Subcutaneous abdominal adipose tissue (tissue), 5 donors: ENCODE data around the gene GALNT12.

Source experiments
- H3K27ac ChIP-seq: one replicate; pipeline ENCODE4 v1.7.0; 2013; ENCODE audit warnings: low read depth, mild to moderate bottlenecking, inconsistent platforms, low read length, moderate library complexity
- H3K27me3 ChIP-seq, 5 donors: one replicate each; pipeline ENCODE4 v1.7.0; 2013; ENCODE audit warnings: low read length in 5 of 5, inconsistent platforms in 1 of 5; ENCODE audit not compliant: control insufficient read depth in 5 of 5, insufficient read depth in 4 of 5
- H3K36me3 ChIP-seq, 5 donors: one replicate each; pipeline ENCODE4 v1.7.0; 2013; ENCODE audit warnings: low read length in 5 of 5; ENCODE audit not compliant: control insufficient read depth in 5 of 5, insufficient read depth in 5 of 5
- H3K4me1 ChIP-seq, 5 donors: one replicate each; pipeline ENCODE4 v1.7.0; 2013; ENCODE audit warnings: low read length in 5 of 5, mild to moderate bottlenecking in 3 of 5, moderate library complexity in 1 of 5; ENCODE audit not compliant: control insufficient read depth in 5 of 5, insufficient read depth in 5 of 5
- H3K4me3 ChIP-seq, 5 donors: one replicate each; pipeline ENCODE4 v1.7.0; 2013; ENCODE audit warnings: low read length in 5 of 5, low read depth in 1 of 5
- H3K9ac ChIP-seq, 5 donors: one replicate each; pipeline ENCODE4 v1.7.0; 2013; ENCODE audit warnings: low read length in 5 of 5, mild to moderate bottlenecking in 4 of 5, moderate library complexity in 3 of 5
- H3K9me3 ChIP-seq, 5 donors: one replicate each; pipeline ENCODE4 v1.7.0; 2013; ENCODE audit warnings: low read length in 5 of 5; ENCODE audit not compliant: control insufficient read depth in 5 of 5
- donor health status: healthy.
- donor health status: healthy.
- donor health status: healthy.
- donor health status: healthy.
- donor health status: healthy.

Gene GALNT12

DNA sequence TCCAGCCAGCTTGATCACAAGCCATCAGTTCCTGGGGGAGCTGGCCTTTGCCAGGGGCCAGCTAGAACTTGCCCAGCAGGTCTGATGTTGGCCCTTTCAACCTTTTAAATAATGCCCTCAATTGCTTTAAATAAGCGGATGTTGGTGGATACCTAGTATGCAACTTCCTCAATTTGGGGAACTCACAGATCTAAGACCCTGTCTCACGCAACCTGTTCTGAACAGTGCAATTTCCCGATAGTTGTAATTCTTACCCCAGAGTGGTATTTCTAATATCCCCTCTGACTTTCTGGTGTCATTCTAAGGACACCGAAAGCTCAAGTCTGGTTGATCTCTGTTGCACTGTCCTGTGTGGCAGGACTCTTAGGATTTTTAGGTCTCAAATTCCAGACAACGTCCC, 23.1 kb downstream of the GALNT12 start:
- no peak overlapping the region for H3K9ac ChIP-seq
- H3K27ac ChIP-seq, result no peak overlapping the region
- H3K4me3 ChIP-seq, result no peak overlapping the region
- H3K9me3 ChIP-seq, result no peaks in the 10 kb centered on the region
- peaks cover 0 to 3% (median 0%) of the 10 kb centered on the region in 5 donors for H3K36me3 ChIP-seq
- H3K4me1 ChIP-seq, result peaks cover 2 to 6% (median 5%) of the 10 kb centered on the region in 5 donors
- H3K27me3 ChIP-seq, result no peaks in the 10 kb centered on the region

DNA sequence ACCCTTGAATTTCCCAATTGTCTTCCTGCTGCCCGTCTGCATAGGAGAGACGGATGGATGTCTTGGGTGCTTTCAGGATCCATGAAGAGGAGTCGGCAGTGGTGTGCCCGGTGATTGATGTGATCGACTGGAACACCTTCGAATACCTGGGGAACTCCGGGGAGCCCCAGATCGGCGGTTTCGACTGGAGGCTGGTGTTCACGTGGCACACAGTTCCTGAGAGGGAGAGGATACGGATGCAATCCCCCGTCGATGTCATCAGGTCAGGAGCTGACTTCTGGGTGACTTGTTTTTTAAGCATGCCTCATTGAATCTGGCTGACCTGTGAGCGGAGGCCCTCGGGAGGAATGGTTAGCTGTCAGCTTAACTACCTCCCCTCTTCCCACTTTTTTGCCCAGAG, 24.2 kb downstream of the GALNT12 start:
- Histone ChIP-seq H3K36me3 (peaks cover 0 to 3% (median 0%) of the 10 kb centered on the region in 5 donors), H3K27ac (no peak overlapping the region), H3K4me3 (no peak overlapping the region), H3K27me3 (no peaks in the 10 kb centered on the region), H3K9me3 (no peaks in the 10 kb centered on the region), H3K4me1 (peaks cover 2 to 6% (median 5%) of the 10 kb centered on the region in 5 donors), H3K9ac (no peak overlapping the region)

DNA sequence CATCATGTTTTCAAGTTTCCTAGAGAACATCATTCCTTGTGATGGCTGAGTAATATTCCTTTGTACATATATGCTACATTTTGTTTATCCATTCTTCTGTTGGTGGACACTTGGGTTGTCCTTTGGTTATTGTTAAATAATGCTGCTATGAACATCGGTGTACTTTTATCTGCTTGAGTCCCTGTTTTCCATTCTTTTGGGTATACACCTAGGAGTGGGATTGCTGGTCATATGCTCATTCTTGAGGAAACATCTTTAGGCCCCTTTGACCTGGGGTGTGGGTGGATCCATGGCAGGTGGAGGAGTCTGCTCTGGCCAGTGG, 25.3 kb downstream of the GALNT12 start:
- no peaks in the 10 kb centered on the region for H3K36me3 ChIP-seq
- no peaks in the 10 kb centered on the region for H3K27me3 ChIP-seq
- H3K4me3 ChIP-seq, result no peak overlapping the region
- peaks cover 2 to 6% (median 5%) of the 10 kb centered on the region in 5 donors for H3K4me1 ChIP-seq
- H3K9ac ChIP-seq, result no peak overlapping the region
- no peaks in the 10 kb centered on the region for H3K9me3 ChIP-seq
- no peak overlapping the region for H3K27ac ChIP-seq

DNA sequence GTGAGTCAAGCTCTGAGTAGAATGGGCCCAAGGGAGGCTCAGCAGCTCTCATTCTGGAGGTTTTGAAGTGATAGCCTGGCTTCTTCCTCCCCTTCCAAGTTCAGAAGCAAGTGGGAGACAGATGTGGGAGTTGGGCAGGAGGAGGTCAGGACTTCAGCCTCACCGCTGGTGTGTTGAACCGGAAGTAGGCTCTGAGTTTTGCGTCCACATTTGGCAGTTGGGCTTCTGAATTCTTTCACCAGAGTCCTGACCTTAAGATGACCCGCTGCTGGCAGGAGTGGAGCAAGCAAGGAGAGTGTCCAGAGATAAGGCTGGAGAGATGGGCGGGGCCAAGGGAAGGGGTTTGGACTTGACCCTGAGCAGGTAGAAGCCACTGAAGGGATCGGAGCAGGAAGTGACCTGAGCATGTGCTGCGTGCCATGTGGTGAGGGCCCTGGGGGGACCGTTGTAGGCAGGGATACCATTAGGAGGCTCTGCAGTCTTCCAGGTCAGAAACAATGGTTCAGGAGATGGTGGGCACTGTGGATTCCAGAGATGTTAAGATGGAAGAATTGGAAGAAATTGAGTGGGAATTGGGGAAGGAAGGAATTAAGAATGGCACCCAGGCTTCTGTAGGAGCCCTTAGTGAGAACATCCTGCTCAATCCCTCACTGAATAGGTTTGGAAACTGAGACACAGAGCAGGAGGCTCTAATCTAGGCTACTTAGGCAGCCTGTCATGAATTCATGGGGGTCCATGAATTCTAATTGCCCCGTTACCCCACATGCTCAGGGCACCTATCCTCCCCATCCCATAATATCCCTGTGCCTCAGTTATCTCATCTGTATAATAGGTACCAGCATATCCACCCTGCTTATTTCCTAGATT, 25.9 kb downstream of the GALNT12 start:
- no peak overlapping the region for H3K9ac ChIP-seq
- H3K27ac ChIP-seq, result no peak overlapping the region
- H3K27me3 ChIP-seq, result no peaks in the 10 kb centered on the region
- H3K4me1 ChIP-seq, result peaks cover 2 to 6% (median 5%) of the 10 kb centered on the region in 5 donors
- no peak overlapping the region for H3K4me3 ChIP-seq
- no peaks in the 10 kb centered on the region for H3K36me3 ChIP-seq
- no peaks in the 10 kb centered on the region for H3K9me3 ChIP-seq

DNA sequence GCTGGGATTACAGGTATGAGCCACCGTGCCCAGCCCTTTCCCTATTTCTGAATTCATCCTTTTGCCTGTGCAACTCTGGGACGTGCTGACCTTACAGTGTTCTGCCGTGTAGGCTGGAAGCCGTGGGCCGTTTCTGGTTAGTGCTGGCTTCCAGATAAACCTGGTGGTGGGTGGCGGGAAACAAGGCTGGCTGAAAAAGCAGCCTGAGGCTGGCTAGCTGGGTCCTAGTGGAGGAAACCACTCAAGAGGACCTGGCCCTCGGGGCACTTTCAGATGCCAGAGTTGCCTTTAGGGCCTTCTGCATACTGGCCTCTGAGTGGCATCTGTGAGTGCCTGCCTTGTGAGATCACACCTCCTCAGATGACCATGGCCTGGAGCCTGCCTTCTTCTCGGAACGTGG, 26.9 kb downstream of the GALNT12 start:
- H3K27ac ChIP-seq, result no peak overlapping the region

DNA sequence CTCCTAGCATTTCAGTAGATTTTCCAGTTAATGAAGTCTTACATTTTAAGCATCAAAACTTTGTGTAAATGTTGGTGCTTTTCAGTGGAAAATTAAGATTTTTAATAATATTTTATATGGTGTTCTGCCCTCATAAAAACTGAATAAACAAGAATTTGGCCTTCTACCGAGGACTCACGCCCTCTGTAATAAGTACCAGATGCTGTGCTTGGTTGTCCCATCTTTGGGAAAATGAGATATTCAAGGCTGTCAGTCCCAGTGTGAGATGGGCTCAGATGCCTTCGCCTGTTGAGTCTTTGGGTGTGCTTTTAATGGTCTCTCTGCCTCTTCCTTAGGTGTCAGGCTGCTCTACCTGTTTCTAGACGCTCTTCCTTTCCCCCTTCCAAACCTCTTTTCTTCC, 28.7 kb downstream of the GALNT12 start:
- Histone ChIP-seq H3K36me3 (no peaks in the 10 kb centered on the region), H3K9ac (no peak overlapping the region), H3K27me3 (no peaks in the 10 kb centered on the region), H3K27ac (no peak overlapping the region), H3K9me3 (no peaks in the 10 kb centered on the region), H3K4me3 (no peak overlapping the region), H3K4me1 (peaks cover 2 to 6% (median 5%) of the 10 kb centered on the region in 5 donors)

More for the DNA sequence above, 26.9 kb downstream of the GALNT12 start:
- H3K36me3 ChIP-seq, result no peaks in the 10 kb centered on the region
- no peak overlapping the region for H3K9ac ChIP-seq
- peaks cover 2 to 6% (median 5%) of the 10 kb centered on the region in 5 donors for H3K4me1 ChIP-seq
- no peaks in the 10 kb centered on the region for H3K9me3 ChIP-seq
- H3K4me3 ChIP-seq, result no peak overlapping the region
- H3K27me3 ChIP-seq, result no peaks in the 10 kb centered on the region

DNA sequence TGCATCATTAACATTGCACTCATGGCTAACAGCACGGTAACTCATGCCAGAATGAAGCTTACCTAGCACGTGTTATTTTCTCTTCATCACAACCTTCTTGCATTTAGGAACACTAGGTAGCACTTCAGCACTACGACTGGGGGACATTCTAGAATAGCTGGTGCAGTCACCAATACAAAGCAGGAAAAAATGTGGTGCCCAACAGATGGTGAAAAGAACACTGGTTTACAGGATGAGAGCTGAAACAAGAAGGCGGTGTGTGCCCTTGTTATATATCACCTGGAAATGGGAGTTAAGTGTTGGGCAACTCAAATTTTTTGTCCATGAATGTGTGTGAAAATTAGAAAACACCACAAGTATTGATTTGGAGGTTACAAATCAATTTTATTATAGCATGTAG, 30.0 kb downstream of the GALNT12 start:
- H3K27ac ChIP-seq, result no peak overlapping the region
- peaks cover 2 to 6% (median 5%) of the 10 kb centered on the region in 5 donors for H3K4me1 ChIP-seq
- H3K36me3 ChIP-seq, result no peaks in the 10 kb centered on the region
- H3K9me3 ChIP-seq, result no peaks in the 10 kb centered on the region
- H3K4me3 ChIP-seq, result no peak overlapping the region
- H3K27me3 ChIP-seq, result no peaks in the 10 kb centered on the region
- H3K9ac ChIP-seq, result no peak overlapping the region

DNA sequence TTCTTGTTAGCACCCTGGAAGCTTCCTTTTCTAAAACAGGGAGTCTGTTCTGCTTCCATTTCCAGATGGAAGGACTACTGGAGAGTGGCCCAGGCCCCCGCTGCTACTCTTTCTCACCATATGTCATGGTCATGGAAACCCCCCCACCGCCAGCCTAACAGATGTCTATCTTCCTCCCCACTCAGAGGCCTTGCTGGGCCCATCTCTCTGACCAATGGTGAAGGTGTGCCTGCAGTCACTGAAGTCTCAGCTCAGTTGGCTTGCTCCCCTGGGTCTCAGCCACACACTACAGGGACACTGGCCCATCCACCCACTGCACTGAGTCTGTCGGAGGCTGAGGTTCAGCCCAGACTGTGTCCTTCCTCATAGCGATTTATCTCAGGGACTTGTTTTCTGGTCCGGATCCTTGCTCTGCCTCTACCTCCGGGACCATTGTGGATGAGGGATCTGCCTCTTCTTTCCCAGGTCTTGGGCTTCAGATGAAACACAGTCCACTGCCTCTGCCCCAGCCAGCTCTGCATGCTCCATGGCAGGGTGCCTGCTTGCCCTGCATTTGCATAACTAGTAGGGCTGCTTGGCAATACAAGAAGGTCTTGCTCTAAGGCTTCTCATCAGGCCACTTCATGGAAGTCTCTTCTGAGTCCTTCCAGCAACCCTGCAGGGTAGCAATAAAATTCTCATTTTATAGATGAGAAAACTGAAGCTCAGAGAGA, 30.8 kb downstream of the GALNT12 start:
- no peak overlapping the region for H3K4me3 ChIP-seq
- H3K27me3 ChIP-seq, result no peaks in the 10 kb centered on the region
- no peaks in the 10 kb centered on the region for H3K36me3 ChIP-seq
- no peaks in the 10 kb centered on the region for H3K9me3 ChIP-seq
- H3K4me1 ChIP-seq, result peaks cover under 1 to 3% (median 2%) of the 10 kb centered on the region in 5 donors
- H3K27ac ChIP-seq, result no peak overlapping the region
- no peak overlapping the region for H3K9ac ChIP-seq

DNA sequence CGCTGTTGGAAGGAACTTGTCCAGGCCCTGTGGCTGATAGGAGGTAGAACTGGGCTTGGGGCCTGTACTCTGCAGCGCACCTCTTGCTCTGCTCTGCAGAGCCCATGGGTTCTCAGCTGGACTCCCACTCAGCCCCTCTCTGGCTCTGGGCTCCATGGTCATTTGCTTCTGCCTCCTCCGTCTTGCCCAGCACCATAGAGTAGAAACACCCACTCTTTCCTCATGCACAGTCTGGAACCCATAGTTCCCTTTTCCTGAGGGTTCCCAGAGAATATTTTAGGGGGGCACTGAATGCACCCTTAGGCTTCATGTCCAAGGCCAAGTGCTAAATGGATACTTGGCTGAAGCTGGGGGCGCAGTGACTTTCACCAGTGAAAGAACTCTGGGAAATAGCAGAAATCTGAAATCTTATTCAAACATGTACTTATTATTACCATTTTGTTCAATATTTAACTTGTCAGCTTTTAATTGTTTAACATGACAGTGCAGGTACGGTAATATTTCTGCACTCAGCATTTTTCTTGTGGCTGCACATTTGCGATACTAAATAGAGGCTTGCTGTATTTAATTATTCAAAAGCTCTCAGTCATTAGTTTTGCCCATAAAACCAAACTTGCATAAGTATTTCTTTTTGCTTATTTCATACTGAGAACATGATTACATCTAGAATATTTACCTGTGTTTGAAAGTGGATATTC, 31.5 kb downstream of the GALNT12 start:
- no peak overlapping the region for H3K27ac ChIP-seq
- H3K9ac ChIP-seq, result no peak overlapping the region
- no peaks in the 10 kb centered on the region for H3K27me3 ChIP-seq
- H3K9me3 ChIP-seq, result no peaks in the 10 kb centered on the region
- H3K36me3 ChIP-seq, result no peaks in the 10 kb centered on the region
- H3K4me1 ChIP-seq, result peaks cover 0 to 2% (median 0%) of the 10 kb centered on the region in 5 donors
- no peak overlapping the region for H3K4me3 ChIP-seq

DNA sequence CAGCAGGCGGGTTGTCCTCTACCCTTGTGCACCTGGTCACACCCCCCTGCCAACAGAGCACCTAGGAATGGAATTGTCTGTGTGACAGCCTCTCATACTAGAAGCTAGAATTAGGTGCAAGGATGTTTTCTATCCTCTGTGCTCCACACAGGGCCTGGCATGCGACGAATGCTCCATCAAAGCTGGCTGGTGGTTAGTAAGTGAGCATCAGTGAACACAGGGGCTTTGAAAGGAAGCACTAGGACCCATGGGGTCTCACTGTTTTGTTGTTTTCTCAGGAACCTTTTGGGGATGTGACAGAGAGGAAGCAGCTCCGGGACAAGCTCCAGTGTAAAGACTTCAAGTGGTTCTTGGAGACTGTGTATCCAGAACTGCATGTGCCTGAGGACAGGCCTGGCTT, 32.3 kb downstream of the GALNT12 start:
- H3K27me3 ChIP-seq, result no peaks in the 10 kb centered on the region
- no peak overlapping the region for H3K4me3 ChIP-seq
- peaks cover 0 to 2% (median 0%) of the 10 kb centered on the region in 5 donors for H3K4me1 ChIP-seq
- peaks cover 0 to 2% (median 0%) of the 10 kb centered on the region in 5 donors for H3K36me3 ChIP-seq
- H3K27ac ChIP-seq, result no peak overlapping the region
- H3K9me3 ChIP-seq, result no peaks in the 10 kb centered on the region
- H3K9ac ChIP-seq, result no peak overlapping the region
